ENCODE data around the gene CRB1.

GRCh38 chr1:197336571-197336970 is 68.5 kb downstream of the CRB1 start:
- no peak for TF ChIP-seq CTCF (IDR thresholded peaks at IDR 0.05)
- TF ChIP-seq POLR2A (IDR thresholded peaks at IDR 0.05), result no peak
